NCI-H526 (cell line): ENCODE data around the gene LGMN.
A peak's percentile ranks its signal among the peaks of the same experiment; 100 is the strongest.
"Not testable (repeated sequence)": the region's sequence is repeated elsewhere in the genome, so short reads cannot be mapped to it uniquely, and the experiment has no call there.

Experiments
- DNase-seq, 2 experiments: peaks; one replicate each; lab custom pipeline; 2025; lab: John Stamatoyannopoulos, UW

LGMN gene

GRCh38 chr14:92694807-92695206 is 53.6 kb downstream of the LGMN start:
- no peak for DNase-seq

- DNase-seq: peak in 1 of 2 experiments; percentile 15
These were observed 54.2 kb downstream of the LGMN start for GRCh38 chr14:92693998-92694795.

GRCh38 chr14:92692822-92693226 is 55.6 kb downstream of the LGMN start:
- peak in 1 of 2 experiments; percentile 50 for DNase-seq

- peak in 1 of 2 experiments; percentile 74 for DNase-seq
These were observed 58.0 kb downstream of the LGMN start for GRCh38 chr14:92690171-92691011.

- DNase-seq: peak in 1 of 2 experiments; percentile 48
These were observed 59.7 kb downstream of the LGMN start for GRCh38 chr14:92688434-92689375.

- DNase-seq: peak; percentile 38 to 87
These were observed 60.6 kb downstream of the LGMN start for GRCh38 chr14:92687681-92688433.

GRCh38 chr14:92686900-92687427 is 61.5 kb downstream of the LGMN start:
- peak; percentile 30 to 85 for DNase-seq

- no peak for DNase-seq
These were observed 62.0 kb downstream of the LGMN start for GRCh38 chr14:92686411-92686899.

GRCh38 chr14:92685784-92686355 is 62.6 kb downstream of the LGMN start:
- no peak for DNase-seq

- peak in 1 of 2 experiments; percentile 12 for DNase-seq
These were observed 63.4 kb downstream of the LGMN start for GRCh38 chr14:92684801-92685560.

- no peak for DNase-seq
These were observed 65.4 kb downstream of the LGMN start for GRCh38 chr14:92683041-92683440.

- DNase-seq: peak; percentile 54 to 82
These were observed 67.4 kb downstream of the LGMN start for GRCh38 chr14:92680781-92681650.

- not testable (repeated sequence) for DNase-seq
These were observed 68.1 kb downstream of the LGMN start for GRCh38 chr14:92680330-92680729.

GRCh38 chr14:92679246-92679645 is 69.2 kb downstream of the LGMN start:
- DNase-seq: no peak

GRCh38 chr14:92678766-92679165 is 69.7 kb downstream of the LGMN start:
- DNase-seq: no peak

GRCh38 chr14:92677955-92678354 is 70.5 kb downstream of the LGMN start:
- DNase-seq: no peak

- no peak for DNase-seq
These were observed 71.2 kb downstream of the LGMN start for GRCh38 chr14:92677087-92677668.
